ENCODE data around the gene SLC16A8. TPM values are rescaled to one million over a fixed set of nuclear protein-coding genes. Genes with fewer than 3 reads are reported as not detected.

The SLC16A8 gene
- total RNA-seq, 4 donors from 2014 or later, result 0.29 to 0.65 (median 0.33) TPM; not detected in 1

GRCh38 chr22:38131399-38131798 is 47.4 kb upstream of the SLC16A8 start:
- Histone ChIP-seq H3K9me3 (no peaks in the 10 kb centered on the region), H3K36me3 (peaks cover 0 to 89% (median 65%) of the 10 kb centered on the region in 4 donors), H3K27me3 (no peaks in the 10 kb centered on the region), H3K4me3 (no peak overlapping the region), H3K27ac (replicated peaks in 1 of 4) (no peak overlapping the region), H3K4me1 (peaks cover 0 to 5% (median 2%) of the 10 kb centered on the region in 4 donors)
- TF ChIP-seq, protein P1, sequence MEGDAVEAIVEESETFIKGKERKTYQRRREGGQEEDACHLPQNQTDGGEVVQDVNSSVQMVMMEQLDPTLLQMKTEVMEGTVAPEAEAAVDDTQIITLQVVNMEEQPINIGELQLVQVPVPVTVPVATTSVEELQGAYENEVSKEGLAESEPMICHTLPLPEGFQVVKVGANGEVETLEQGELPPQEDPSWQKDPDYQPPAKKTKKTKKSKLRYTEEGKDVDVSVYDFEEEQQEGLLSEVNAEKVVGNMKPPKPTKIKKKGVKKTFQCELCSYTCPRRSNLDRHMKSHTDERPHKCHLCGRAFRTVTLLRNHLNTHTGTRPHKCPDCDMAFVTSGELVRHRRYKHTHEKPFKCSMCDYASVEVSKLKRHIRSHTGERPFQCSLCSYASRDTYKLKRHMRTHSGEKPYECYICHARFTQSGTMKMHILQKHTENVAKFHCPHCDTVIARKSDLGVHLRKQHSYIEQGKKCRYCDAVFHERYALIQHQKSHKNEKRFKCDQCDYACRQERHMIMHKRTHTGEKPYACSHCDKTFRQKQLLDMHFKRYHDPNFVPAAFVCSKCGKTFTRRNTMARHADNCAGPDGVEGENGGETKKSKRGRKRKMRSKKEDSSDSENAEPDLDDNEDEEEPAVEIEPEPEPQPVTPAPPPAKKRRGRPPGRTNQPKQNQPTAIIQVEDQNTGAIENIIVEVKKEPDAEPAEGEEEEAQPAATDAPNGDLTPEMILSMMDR (IDR thresholded peaks at IDR 0.05), result no peak
- TF ChIP-seq POLR2AphosphoS5 (IDR thresholded peaks at IDR 0.05), result no peak
- TF ChIP-seq POLR2A (IDR thresholded peaks at IDR 0.05; ENCODE audit: low read depth), result no peak
- TF ChIP-seq EP300 (IDR thresholded peaks at IDR 0.05), result no peak
- DNase-seq (ENCODE audit: extremely low spot score), result no peak
- 57% methylated on average over 2 of the region's 2 CpGs for WGBS
- intact Hi-C loops (cut with DNase I), result no loop called here

DNA sequence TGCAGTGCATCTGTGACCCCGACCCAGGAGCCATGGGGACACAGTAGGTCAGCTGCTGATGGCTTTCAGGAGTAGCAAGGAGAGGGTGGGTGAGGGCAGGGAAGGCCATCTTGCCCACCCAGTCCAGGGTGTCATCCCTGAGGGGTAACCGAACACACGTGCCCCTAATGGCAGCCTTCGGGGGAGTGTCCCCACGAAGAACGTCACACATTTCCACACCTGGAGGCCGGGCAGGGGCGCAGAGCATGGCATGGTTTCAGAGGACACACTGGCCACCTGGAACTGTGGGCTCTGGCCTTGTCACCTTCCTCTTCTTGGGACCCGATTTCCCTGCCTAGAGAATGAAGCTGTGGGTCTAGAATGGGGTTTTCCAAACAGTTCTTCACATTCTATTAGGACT is 45.9 kb upstream of the SLC16A8 start:
- DNase-seq (ENCODE audit: extremely low spot score), result no peak
- Histone ChIP-seq H3K4me1 (peaks cover 0 to 5% (median 2%) of the 10 kb centered on the region in 4 donors), H3K9me3 (no peaks in the 10 kb centered on the region), H3K36me3 (peaks cover 0 to 87% (median 62%) of the 10 kb centered on the region in 4 donors), H3K4me3 (no peak overlapping the region), H3K27me3 (no peaks in the 10 kb centered on the region), H3K27ac (replicated peaks in 1 of 4) (no peak overlapping the region)
- intact Hi-C loops (cut with DNase I), result no loop called here
- TF ChIP-seq, protein P1 (IDR thresholded peaks at IDR 0.05), result no peak
- no peak for TF ChIP-seq EP300 (IDR thresholded peaks at IDR 0.05)
- 74% methylated on average over 5 of the region's 9 CpGs for WGBS

DNA sequence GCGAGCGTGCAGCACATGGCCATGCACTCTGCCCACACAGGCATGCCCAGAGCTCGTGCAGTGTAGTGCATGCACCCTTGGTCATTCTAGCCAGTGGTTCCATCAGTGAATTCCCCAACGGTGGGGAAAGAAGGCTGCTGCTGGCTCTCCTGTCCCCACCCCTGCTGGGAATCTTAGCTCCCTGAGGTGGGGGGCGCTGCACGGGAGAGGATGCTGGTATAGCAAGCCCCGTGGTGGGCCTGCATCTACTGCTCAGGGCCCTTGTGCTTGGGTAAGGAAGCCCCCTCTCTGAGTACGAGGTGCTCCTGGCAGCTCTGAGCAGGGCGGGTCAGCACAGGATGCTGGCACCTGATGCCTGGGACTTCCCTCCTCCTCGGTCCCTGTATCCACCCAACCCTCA is 45.0 kb upstream of the SLC16A8 start:
- Histone ChIP-seq H3K36me3 (peaks cover 0 to 87% (median 59%) of the 10 kb centered on the region in 4 donors), H3K27me3 (no peaks in the 10 kb centered on the region), H3K4me3 (no peak overlapping the region), H3K27ac (replicated peaks in 1 of 4) (no peak overlapping the region), H3K9me3 (no peaks in the 10 kb centered on the region), H3K4me1 (peaks cover 0 to 5% (median 2%) of the 10 kb centered on the region in 4 donors)
- intact Hi-C loops (cut with DNase I), result no loop called here
- no peak for DNase-seq (ENCODE audit: extremely low spot score)
- WGBS, result 80% methylated on average over 8 of the region's 10 CpGs
- TF ChIP-seq EP300 (IDR thresholded peaks at IDR 0.05) (no peak), POLR2A (IDR thresholded peaks at IDR 0.05; ENCODE audit: low read depth) (no peak), POLR2AphosphoS5 (IDR thresholded peaks at IDR 0.05) (no peak)
- TF ChIP-seq, protein P1 (IDR thresholded peaks at IDR 0.05), result no peak

GRCh38 chr22:38127869-38128268 is 43.9 kb upstream of the SLC16A8 start:
- Histone ChIP-seq H3K9me3 (no peaks in the 10 kb centered on the region), H3K27ac (replicated peaks in 1 of 4) (no peak overlapping the region), H3K4me1 (peaks cover 0 to 5% (median 2%) of the 10 kb centered on the region in 4 donors), H3K4me3 (no peak overlapping the region), H3K27me3 (no peaks in the 10 kb centered on the region), H3K36me3 (peaks cover 0 to 76% (median 47%) of the 10 kb centered on the region in 4 donors)
- WGBS, result no CpG with 5 or more reads among the region's 9 CpGs
- no peak for TF ChIP-seq EP300 (IDR thresholded peaks at IDR 0.05)
- TF ChIP-seq, protein P1 (IDR thresholded peaks at IDR 0.05), result no peak
- no peak for TF ChIP-seq POLR2AphosphoS5 (IDR thresholded peaks at IDR 0.05)
- TF ChIP-seq POLR2A (IDR thresholded peaks at IDR 0.05; ENCODE audit: low read depth), result no peak
- DNase-seq (ENCODE audit: extremely low spot score), result no peak
- intact Hi-C loops (cut with DNase I), result no loop called here

Data from esophagus muscularis mucosa (tissue), 4 donors.